ENCODE measurements around the gene TESMIN.

- TF ChIP-seq POLR2A (IDR thresholded peaks at IDR 0.05) = no peak
- TF ChIP-seq, protein P1, sequence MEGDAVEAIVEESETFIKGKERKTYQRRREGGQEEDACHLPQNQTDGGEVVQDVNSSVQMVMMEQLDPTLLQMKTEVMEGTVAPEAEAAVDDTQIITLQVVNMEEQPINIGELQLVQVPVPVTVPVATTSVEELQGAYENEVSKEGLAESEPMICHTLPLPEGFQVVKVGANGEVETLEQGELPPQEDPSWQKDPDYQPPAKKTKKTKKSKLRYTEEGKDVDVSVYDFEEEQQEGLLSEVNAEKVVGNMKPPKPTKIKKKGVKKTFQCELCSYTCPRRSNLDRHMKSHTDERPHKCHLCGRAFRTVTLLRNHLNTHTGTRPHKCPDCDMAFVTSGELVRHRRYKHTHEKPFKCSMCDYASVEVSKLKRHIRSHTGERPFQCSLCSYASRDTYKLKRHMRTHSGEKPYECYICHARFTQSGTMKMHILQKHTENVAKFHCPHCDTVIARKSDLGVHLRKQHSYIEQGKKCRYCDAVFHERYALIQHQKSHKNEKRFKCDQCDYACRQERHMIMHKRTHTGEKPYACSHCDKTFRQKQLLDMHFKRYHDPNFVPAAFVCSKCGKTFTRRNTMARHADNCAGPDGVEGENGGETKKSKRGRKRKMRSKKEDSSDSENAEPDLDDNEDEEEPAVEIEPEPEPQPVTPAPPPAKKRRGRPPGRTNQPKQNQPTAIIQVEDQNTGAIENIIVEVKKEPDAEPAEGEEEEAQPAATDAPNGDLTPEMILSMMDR (IDR thresholded peaks at IDR 0.05) = no peak
These were observed 355 bp downstream of the TESMIN start for GRCh38 chr11:68751004-68751325.
